DOHH2 (cell line): Measurements from ENCODE around the gene COMMD10.

Source experiments
- H3F3A ChIP-seq: fragments of 200-600 bp; sonication (generic), shearing (Covaris generic); 2 replicates; pipeline ENCODE4 v1.6.0; 2016; ENCODE audit warnings: antibody characterized with exemption, mild to moderate bottlenecking; ENCODE audit not compliant: control insufficient read depth, insufficient read depth
- H3K27ac ChIP-seq: fragments of 200-600 bp; sonication (generic); 2 replicates; pipeline ENCODE4 v1.5.1; 2014; ENCODE audit warnings: low read depth, mild to moderate bottlenecking, low read length, moderate library complexity
- H3K27me3 ChIP-seq: fragments of 200-600 bp; sonication (generic); 2 replicates; pipeline ENCODE4 v1.6.1; 2014; ENCODE audit warnings: mild to moderate bottlenecking, low read length, mixed read lengths; ENCODE audit not compliant: control insufficient read depth
- H3K36me3 ChIP-seq: fragments of 200-600 bp; sonication (generic); 2 replicates; pipeline ENCODE4 v1.6.1; 2014; ENCODE audit warnings: mild to moderate bottlenecking, low read length, moderate library complexity, mixed read lengths; ENCODE audit not compliant: control insufficient read depth
- H3K4me1 ChIP-seq: fragments of 200-600 bp; sonication (generic); 2 replicates; pipeline ENCODE4 v1.6.1; 2014; ENCODE audit warnings: mild to moderate bottlenecking, low read length, mixed read lengths; ENCODE audit not compliant: control insufficient read depth
- H3K4me2 ChIP-seq: fragments of 200-600 bp; sonication (generic); 2 replicates; pipeline ENCODE4 v1.6.0; 2014; ENCODE audit warnings: mild to moderate bottlenecking, low read length, moderate library complexity
- H3K4me3 ChIP-seq: fragments of 200-600 bp; sonication (generic); 2 replicates; pipeline ENCODE4 v1.5.1; 2014; ENCODE audit warnings: mild to moderate bottlenecking, low read length, mixed read lengths
- H3K79me2 ChIP-seq: fragments of 200-600 bp; sonication (generic); 2 replicates; pipeline ENCODE4 v1.6.1; 2014; ENCODE audit warnings: mild to moderate bottlenecking, low read length, mixed read lengths; ENCODE audit not compliant: control insufficient read depth
- H3K9me2 ChIP-seq: fragments of 200-600 bp; sonication (generic); replicated peaks from 2 replicates; pipeline ENCODE4 v1.6.1; 2014; ENCODE audit warnings: mild to moderate bottlenecking, low read length, mixed read lengths; ENCODE audit not compliant: control insufficient read depth
- H3K9me3 ChIP-seq: fragments of 200-600 bp; sonication (generic); 2 replicates; pipeline ENCODE4 v1.6.1; 2014; ENCODE audit warnings: antibody characterized with exemption, low read length, mixed read lengths; ENCODE audit not compliant: control insufficient read depth, insufficient read depth
- H4K20me1 ChIP-seq: fragments of 200-600 bp; sonication (generic); 2 replicates; pipeline ENCODE4 v1.6.0; 2014; ENCODE audit warnings: low read depth, mild to moderate bottlenecking, antibody characterized with exemption, low read length, moderate library complexity; ENCODE audit not compliant: control insufficient read depth, insufficient read depth
- CTCF ChIP-seq: fragments of 200-600 bp; sonication (generic); IDR thresholded peaks from one replicate; pipeline ENCODE4 v1.5.1; 2014; ENCODE audit warnings: antibody characterized with exemption, mild to moderate bottlenecking, low read depth, low read length; ENCODE audit not compliant: poor library complexity, severe bottlenecking
- EZH2phosphoT487 ChIP-seq: fragments of 200-600 bp; sonication (generic); IDR thresholded peaks from 2 replicates; pipeline ENCODE4 v1.6.1; 2017; ENCODE audit warnings: borderline replicate concordance, mild to moderate bottlenecking, antibody characterized with exemption, low read length, moderate library complexity, mixed read lengths

The COMMD10 gene

GRCh38 chr5:116071211-116071610 is 13.6 kb upstream of the COMMD10 start:
- H3K36me3 ChIP-seq, result no peaks in the 10 kb centered on the region
- no peaks in the 10 kb centered on the region for H3K79me2 ChIP-seq
- H3F3A ChIP-seq, result 0 out of 2 replicates have a peak, but pooled peaks cover 6% of the 10 kb centered on the region
- no peaks in the 10 kb centered on the region for H3K27me3 ChIP-seq
- H3K9me3 ChIP-seq, result no peaks in the 10 kb centered on the region
- H3K4me3 ChIP-seq, result no peak overlapping the region
- TF ChIP-seq CTCF, result no peak
- no peak for TF ChIP-seq EZH2phosphoT487
- H4K20me1 ChIP-seq, result no peaks in the 10 kb centered on the region
- peaks cover 27% of the 10 kb centered on the region for H3K4me1 ChIP-seq
- H3K4me2 ChIP-seq, result no peak overlapping the region
- H3K9me2 ChIP-seq, result no peaks in the 10 kb centered on the region
- no peak overlapping the region for H3K27ac ChIP-seq

GRCh38 chr5:116075191-116075831 is 9.5 kb upstream of the COMMD10 start:
- H3K9me3 ChIP-seq, result no peaks in the 10 kb centered on the region
- no peaks in the 10 kb centered on the region for H3K36me3 ChIP-seq
- H4K20me1 ChIP-seq, result no peaks in the 10 kb centered on the region
- H3F3A ChIP-seq, result 0 out of 2 replicates have a peak, but pooled peaks cover 6% of the 10 kb centered on the region
- peak overlapping the region; percentile 48 for H3K4me2 ChIP-seq
- H3K4me1 ChIP-seq, result peaks cover 31% of the 10 kb centered on the region
- no peaks in the 10 kb centered on the region for H3K79me2 ChIP-seq
- peak overlapping the region; percentile 8 for H3K4me3 ChIP-seq
- TF ChIP-seq CTCF, result no peak
- no peak for TF ChIP-seq EZH2phosphoT487
- no peaks in the 10 kb centered on the region for H3K27me3 ChIP-seq
- H3K27ac ChIP-seq, result peak overlapping the region; percentile 12
- H3K9me2 ChIP-seq, result no peaks in the 10 kb centered on the region

GRCh38 chr5:116076496-116076895 is 8.3 kb upstream of the COMMD10 start:
- Histone ChIP-seq H4K20me1 (no peaks in the 10 kb centered on the region), H3K79me2 (no peaks in the 10 kb centered on the region), H3K36me3 (no peaks in the 10 kb centered on the region), H3K4me1 (peaks cover 28% of the 10 kb centered on the region), H3K4me3 (peak overlapping the region; percentile 8), H3K9me2 (no peaks in the 10 kb centered on the region), H3K4me2 (peak overlapping the region; percentile 48), H3K9me3 (no peaks in the 10 kb centered on the region), H3F3A (0 out of 2 replicates have a peak, but pooled peaks cover 6% of the 10 kb centered on the region), H3K27me3 (no peaks in the 10 kb centered on the region), H3K27ac (peak overlapping the region; percentile 12)
- TF ChIP-seq CTCF (no peak), EZH2phosphoT487 (no peak)
